Caco-2 (cell line): ENCODE data around the gene LONP2. TPM values are rescaled to one million over a fixed set of nuclear protein-coding genes. Genes with fewer than 3 reads are reported as not detected.

Experiments
- BruUV-seq: library from RNA; stranded (reverse); fragments of 400-500 nt; replicated peaks from 2 replicates; lab custom pipeline; 2021; lab: Mats Ljungman, UMichigan
- CTCF ChIA-PET: fragments of 300-600 bp; sonication (Branson Sonifier 250); formaldehyde crosslinking; loops from one replicate; lab custom pipeline; 2022; ENCODE audit warnings: antibody characterized with exemption; lab: Charles Lee
- POLR2A ChIA-PET: fragments of 300-600 bp; sonication (Branson Sonifier 250); formaldehyde crosslinking; loops from one replicate; lab custom pipeline; 2022; ENCODE audit warnings: antibody characterized with exemption; lab: Charles Lee
- DNase-seq, 2 experiments: peaks; one replicate each; pipeline versions ENCODE4 v3.0.0 to v3.0.0-alpha.2; 2020 to 2022
- H3K27me3 ChIP-seq: replicated peaks from 2 replicates; pipeline ENCODE4 v1.6.0; 2011; ENCODE audit warnings: low read length; ENCODE audit not compliant: control insufficient read depth, insufficient read depth
- H3K36me3 ChIP-seq: 2 replicates; pipeline ENCODE4 v1.5.1; 2011; ENCODE audit warnings: low read length; ENCODE audit not compliant: control insufficient read depth, insufficient read depth
- H3K4me1 ChIP-seq: fragments of 250-450 bp; sonication (Bioruptor Pico); 2 replicates; pipeline ENCODE4 v1.5.1; 2020; ENCODE audit warnings: mild to moderate bottlenecking
- H3K4me3 ChIP-seq: 2 replicates; pipeline ENCODE4 v1.5.1; 2011; ENCODE audit warnings: low read depth, mild to moderate bottlenecking, control low read depth, low read length
- H3K9me3 ChIP-seq: fragments of 250-450 bp; sonication (Bioruptor Pico); 2 replicates; pipeline ENCODE4 v1.5.1; 2020; ENCODE audit warnings: mild to moderate bottlenecking, moderate library complexity
- H3K27ac Mint-ChIP-seq: one replicate; pipeline ENCODE4 v1.8.0; 2022; ENCODE audit warnings: mixed read lengths; ENCODE audit not compliant: unreplicated experiment
- H3K27me3 Mint-ChIP-seq: one replicate; pipeline ENCODE4 v1.8.0; 2022; ENCODE audit warnings: mixed read lengths; ENCODE audit not compliant: insufficient read depth, unreplicated experiment
- H3K36me3 Mint-ChIP-seq: one replicate; pipeline ENCODE4 v1.8.0; 2022; ENCODE audit warnings: mild to moderate bottlenecking, mixed read lengths; ENCODE audit not compliant: insufficient read depth, unreplicated experiment
- H3K4me1 Mint-ChIP-seq: one replicate; pipeline ENCODE4 v1.8.0; 2022; ENCODE audit warnings: low read depth, mixed read lengths; ENCODE audit not compliant: unreplicated experiment
- H3K4me3 Mint-ChIP-seq: one replicate; pipeline ENCODE4 v1.8.0; 2022; ENCODE audit warnings: mild to moderate bottlenecking, moderate library complexity, mixed read lengths; ENCODE audit not compliant: unreplicated experiment
- H3K9me3 Mint-ChIP-seq: one replicate; pipeline ENCODE4 v1.8.0; 2022; ENCODE audit warnings: mixed read lengths; ENCODE audit not compliant: unreplicated experiment
- intact Hi-C: fragments of 100-400 bp; cut with micrococcal nuclease; formaldehyde crosslinking; loops from one replicate; pipeline ENCODE4 v1.10.0; 2022; ENCODE audit not compliant: unreplicated experiment
- total RNA-seq: library from RNA; stranded (reverse); gene quantifications from 2 replicates; pipeline ENCODE4 v1.2.3, GENCODE V29; 2022
- TF ChIP-seq, protein P1 (sequence below), 2 experiments: fragments of 200-600 bp in 1 of 2; IDR thresholded peaks; 1 replicate in 1 of 2; 2 replicates in 1 of 2; pipeline versions ENCODE4 v1.5.1 to v1.8.0; 2011 to 2022; ENCODE audit warnings: antibody characterized with exemption in 1 of 2, control low read depth in 1 of 2, inconsistent platforms in 1 of 2, low read depth in 1 of 2, low read length in 1 of 2, mild to moderate bottlenecking in 1 of 2, moderate library complexity in 1 of 2; ENCODE audit not compliant: insufficient read depth in 1 of 2, severe bottlenecking in 1 of 2, unreplicated experiment in 1 of 2

LONP2 gene
- total RNA-seq, 1 experiment from 2014 or later, result 32.1 TPM

DNA sequence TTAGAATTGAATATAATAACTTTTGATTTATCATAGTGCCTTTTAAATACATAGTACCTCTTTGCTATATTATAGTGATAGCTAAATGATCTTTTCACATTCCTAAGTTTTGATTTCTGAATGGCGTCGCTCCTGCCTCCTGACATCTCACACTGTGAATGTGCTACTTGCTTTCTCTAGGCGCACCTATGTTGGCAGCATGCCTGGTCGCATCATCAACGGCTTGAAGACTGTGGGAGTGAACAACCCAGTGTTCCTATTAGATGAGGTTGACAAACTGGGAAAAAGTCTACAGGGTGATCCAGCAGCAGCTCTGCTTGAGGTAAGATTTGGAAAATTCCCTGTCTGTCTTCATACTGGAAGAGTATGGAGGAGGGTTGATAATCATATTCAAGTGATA is 33.1 kb downstream of the LONP2 start:
- no peaks in the 10 kb centered on the region for H3K4me1 ChIP-seq
- DNase-seq, result no peak
- no peaks in the 10 kb centered on the region for H3K9me3 Mint-ChIP-seq
- intact Hi-C loops, result no loop called here
- H3K27me3 ChIP-seq, result no peaks in the 10 kb centered on the region
- no peak overlapping the region for H3K4me3 Mint-ChIP-seq
- ChIA-PET POLR2A (no interaction called here), CTCF (no interaction called here)
- peaks cover 11% of the 10 kb centered on the region for H3K4me1 Mint-ChIP-seq
- H3K27me3 Mint-ChIP-seq, result no peaks in the 10 kb centered on the region
- no TSS peak for BruUV-seq
- no peak overlapping the region for H3K4me3 ChIP-seq
- TF ChIP-seq, protein P1, sequence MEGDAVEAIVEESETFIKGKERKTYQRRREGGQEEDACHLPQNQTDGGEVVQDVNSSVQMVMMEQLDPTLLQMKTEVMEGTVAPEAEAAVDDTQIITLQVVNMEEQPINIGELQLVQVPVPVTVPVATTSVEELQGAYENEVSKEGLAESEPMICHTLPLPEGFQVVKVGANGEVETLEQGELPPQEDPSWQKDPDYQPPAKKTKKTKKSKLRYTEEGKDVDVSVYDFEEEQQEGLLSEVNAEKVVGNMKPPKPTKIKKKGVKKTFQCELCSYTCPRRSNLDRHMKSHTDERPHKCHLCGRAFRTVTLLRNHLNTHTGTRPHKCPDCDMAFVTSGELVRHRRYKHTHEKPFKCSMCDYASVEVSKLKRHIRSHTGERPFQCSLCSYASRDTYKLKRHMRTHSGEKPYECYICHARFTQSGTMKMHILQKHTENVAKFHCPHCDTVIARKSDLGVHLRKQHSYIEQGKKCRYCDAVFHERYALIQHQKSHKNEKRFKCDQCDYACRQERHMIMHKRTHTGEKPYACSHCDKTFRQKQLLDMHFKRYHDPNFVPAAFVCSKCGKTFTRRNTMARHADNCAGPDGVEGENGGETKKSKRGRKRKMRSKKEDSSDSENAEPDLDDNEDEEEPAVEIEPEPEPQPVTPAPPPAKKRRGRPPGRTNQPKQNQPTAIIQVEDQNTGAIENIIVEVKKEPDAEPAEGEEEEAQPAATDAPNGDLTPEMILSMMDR (IDR thresholded peaks at IDR 0.05; ENCODE audit: insufficient read depth in 1 of 2, low read depth in 1 of 2, low read length in 1 of 2, severe bottlenecking in 1 of 2, unreplicated experiment in 1 of 2), result no peak
- H3K9me3 ChIP-seq, result no peaks in the 10 kb centered on the region
- H3K27ac Mint-ChIP-seq, result no peak overlapping the region
- H3K36me3 Mint-ChIP-seq, result peaks cover 16% of the 10 kb centered on the region
- H3K36me3 ChIP-seq, result peaks cover 1% of the 10 kb centered on the region

DNA sequence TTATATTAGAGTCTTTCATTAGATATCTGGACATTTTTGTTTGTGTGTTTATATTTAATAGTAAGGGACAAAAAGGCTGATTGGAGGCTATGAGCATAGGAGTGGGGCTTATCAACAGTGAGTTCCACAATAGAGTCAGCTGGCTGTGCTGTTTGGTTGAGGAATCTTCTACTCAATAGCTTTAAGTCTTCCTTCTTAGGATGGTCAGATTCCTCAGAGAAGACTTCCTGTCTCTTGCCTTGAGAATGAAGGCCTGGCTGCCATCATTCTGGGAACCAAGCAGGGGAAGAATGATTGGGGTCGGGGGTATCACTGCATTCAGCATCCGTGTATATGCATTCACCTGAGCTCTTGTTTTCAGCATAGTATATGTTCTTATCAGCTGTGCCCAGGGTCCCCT is 35.1 kb downstream of the LONP2 start:
- ChIA-PET CTCF (no interaction called here), POLR2A (no interaction called here)
- TF ChIP-seq, protein P1 (IDR thresholded peaks at IDR 0.05; ENCODE audit: insufficient read depth in 1 of 2, low read depth in 1 of 2, low read length in 1 of 2, severe bottlenecking in 1 of 2, unreplicated experiment in 1 of 2), result no peak
- H3K9me3 Mint-ChIP-seq, result no peaks in the 10 kb centered on the region
- no peaks in the 10 kb centered on the region for H3K27me3 Mint-ChIP-seq
- BruUV-seq, result no TSS peak
- peaks cover 1% of the 10 kb centered on the region for H3K36me3 ChIP-seq
- no peak overlapping the region for H3K27ac Mint-ChIP-seq
- H3K4me1 Mint-ChIP-seq, result peaks cover 11% of the 10 kb centered on the region
- H3K4me3 ChIP-seq, result no peak overlapping the region
- H3K36me3 Mint-ChIP-seq, result peaks cover 16% of the 10 kb centered on the region
- H3K9me3 ChIP-seq, result no peaks in the 10 kb centered on the region
- no peak overlapping the region for H3K4me3 Mint-ChIP-seq
- DNase-seq, result no peak
- no peaks in the 10 kb centered on the region for H3K27me3 ChIP-seq
- intact Hi-C loops, result no loop called here
- H3K4me1 ChIP-seq, result no peaks in the 10 kb centered on the region

DNA sequence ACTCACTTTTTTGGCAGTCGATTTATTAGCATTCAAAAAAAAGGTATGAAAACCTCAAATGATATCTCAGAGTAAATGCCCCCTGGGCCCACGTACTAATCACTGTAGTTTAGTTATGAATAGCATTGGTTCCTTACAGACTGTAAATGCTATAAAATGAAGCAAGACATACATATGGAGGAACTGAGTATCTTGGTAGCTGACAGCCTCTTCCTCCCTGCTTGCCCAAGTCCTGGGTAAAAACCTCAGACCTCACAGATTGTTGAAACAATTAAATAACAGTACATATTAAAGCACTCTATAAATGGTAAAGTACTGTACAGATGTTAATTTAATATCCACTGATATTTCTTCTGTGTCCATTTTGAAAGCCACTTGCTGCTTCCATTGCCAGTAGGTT is 36.4 kb downstream of the LONP2 start:
- Mint-ChIP-seq H3K9me3 (no peaks in the 10 kb centered on the region), H3K27me3 (no peaks in the 10 kb centered on the region), H3K4me3 (no peak overlapping the region), H3K27ac (no peak overlapping the region), H3K4me1 (peaks cover 11% of the 10 kb centered on the region), H3K36me3 (peaks cover 16% of the 10 kb centered on the region)
- CTCF ChIA-PET, result no interaction called here
- H3K4me1 ChIP-seq, result no peaks in the 10 kb centered on the region
- intact Hi-C loops, result no loop called here
- BruUV-seq, result no TSS peak
- H3K9me3 ChIP-seq, result no peaks in the 10 kb centered on the region
- TF ChIP-seq, protein P1 (IDR thresholded peaks at IDR 0.05; ENCODE audit: insufficient read depth in 1 of 2, low read depth in 1 of 2, low read length in 1 of 2, severe bottlenecking in 1 of 2, unreplicated experiment in 1 of 2), result no peak
- POLR2A ChIA-PET, result no interaction called here
- H3K4me3 ChIP-seq, result no peak overlapping the region
- H3K36me3 ChIP-seq, result peaks cover 1% of the 10 kb centered on the region
- DNase-seq, result no peak
- no peaks in the 10 kb centered on the region for H3K27me3 ChIP-seq
